ENCODE results near the gene CHCHD6.

Gene CHCHD6

GRCh38 chr3:126996905-126997304 is 292.9 kb downstream of the CHCHD6 start:
- TF ChIP-seq ARNT (IDR thresholded peaks at IDR 0.05) (no peak), PKNOX1 (IDR thresholded peaks at IDR 0.05) (no peak), HDGF (IDR thresholded peaks at IDR 0.05; ENCODE audit: borderline replicate concordance) (no peak), CTBP1 (IDR thresholded peaks at IDR 0.05; ENCODE audit: borderline replicate concordance) (no peak), L3MBTL2 (conservative IDR thresholded peaks at IDR 0.05) (no peak), FOXK2 (IDR thresholded peaks at IDR 0.05) (no peak), ZNF384 (IDR thresholded peaks at IDR 0.05) (no peak), LEF1 (IDR thresholded peaks at IDR 0.05; ENCODE audit: borderline replicate concordance) (no peak), NFRKB (IDR thresholded peaks at IDR 0.05) (no peak), BHLHE40 (IDR thresholded peaks at IDR 0.05; ENCODE audit: borderline replicate concordance) (no peak), FOXM1 (IDR thresholded peaks at IDR 0.05; ENCODE audit: borderline replicate concordance) (no peak)
- CTCF ChIA-PET = no interaction called here
- POLR2A ChIA-PET = no interaction called here
- DNase-seq (ENCODE audit: extremely low spot score) = no peak

GRCh38 chr3:126997455-126998038 is 293.5 kb downstream of the CHCHD6 start:
- TF ChIP-seq SP1 (IDR thresholded peaks at IDR 0.05) = no peak
- TF ChIP-seq FOXK2 (IDR thresholded peaks at IDR 0.05) = no peak
- no peak for TF ChIP-seq ZNF384 (IDR thresholded peaks at IDR 0.05)
- TF ChIP-seq NFRKB (IDR thresholded peaks at IDR 0.05) = no peak
- TF ChIP-seq FOXM1 (IDR thresholded peaks at IDR 0.05; ENCODE audit: borderline replicate concordance) = no peak
- TF ChIP-seq ELF4 (IDR thresholded peaks at IDR 0.05) = no peak
- no peak for TF ChIP-seq ARNT (IDR thresholded peaks at IDR 0.05)
- no peak for TF ChIP-seq TARDBP (IDR thresholded peaks at IDR 0.05)
- no peak for TF ChIP-seq HDGF (IDR thresholded peaks at IDR 0.05; ENCODE audit: borderline replicate concordance)
- no peak for TF ChIP-seq FOXA1 (IDR thresholded peaks at IDR 0.05)
- TF ChIP-seq BHLHE40 (IDR thresholded peaks at IDR 0.05; ENCODE audit: borderline replicate concordance) = no peak
- TF ChIP-seq LEF1 (IDR thresholded peaks at IDR 0.05; ENCODE audit: borderline replicate concordance) = no peak
- TF ChIP-seq PKNOX1 (IDR thresholded peaks at IDR 0.05) = no peak
- TF ChIP-seq L3MBTL2 (conservative IDR thresholded peaks at IDR 0.05) = no peak
- no peak for TF ChIP-seq CTBP1 (IDR thresholded peaks at IDR 0.05; ENCODE audit: borderline replicate concordance)
- TF ChIP-seq SUZ12 (IDR thresholded peaks at IDR 0.05) = no peak
- ChIA-PET POLR2A (no interaction called here), CTCF (no interaction called here)
- no peak for DNase-seq (ENCODE audit: extremely low spot score)

- no peak for DNase-seq (ENCODE audit: extremely low spot score)
- ChIA-PET CTCF (no interaction called here), POLR2A (no interaction called here)
- TF ChIP-seq ZNF384 (IDR thresholded peaks at IDR 0.05) (no peak), FOXM1 (IDR thresholded peaks at IDR 0.05; ENCODE audit: borderline replicate concordance) (no peak), NFRKB (IDR thresholded peaks at IDR 0.05) (no peak), ARNT (IDR thresholded peaks at IDR 0.05) (no peak), LEF1 (IDR thresholded peaks at IDR 0.05; ENCODE audit: borderline replicate concordance) (no peak), CTBP1 (IDR thresholded peaks at IDR 0.05; ENCODE audit: borderline replicate concordance) (no peak), L3MBTL2 (conservative IDR thresholded peaks at IDR 0.05) (no peak), HDGF (IDR thresholded peaks at IDR 0.05; ENCODE audit: borderline replicate concordance) (no peak), PKNOX1 (IDR thresholded peaks at IDR 0.05) (no peak), TARDBP (IDR thresholded peaks at IDR 0.05) (no peak), SP1 (IDR thresholded peaks at IDR 0.05) (no peak), ELF4 (IDR thresholded peaks at IDR 0.05) (no peak), SUZ12 (IDR thresholded peaks at IDR 0.05) (no peak), FOXK2 (IDR thresholded peaks at IDR 0.05) (no peak)
Measured at GRCh38 chr3:126998320-126998719, 294.3 kb downstream of the CHCHD6 start.

GRCh38 chr3:126998728-126999127 is 294.7 kb downstream of the CHCHD6 start:
- DNase-seq (ENCODE audit: extremely low spot score) = no peak
- ChIA-PET CTCF (no interaction called here), POLR2A (no interaction called here)
- TF ChIP-seq LEF1 (IDR thresholded peaks at IDR 0.05; ENCODE audit: borderline replicate concordance) (no peak), FOXA1 (IDR thresholded peaks at IDR 0.05) (no peak), NFRKB (IDR thresholded peaks at IDR 0.05) (no peak), ZNF384 (IDR thresholded peaks at IDR 0.05) (no peak), ARNT (IDR thresholded peaks at IDR 0.05) (no peak), BHLHE40 (IDR thresholded peaks at IDR 0.05; ENCODE audit: borderline replicate concordance) (no peak), FOXK2 (IDR thresholded peaks at IDR 0.05) (no peak)

GRCh38 chr3:126999383-126999782 is 295.3 kb downstream of the CHCHD6 start:
- ChIA-PET CTCF (no interaction called here), POLR2A (no interaction called here)
- no peak for TF ChIP-seq NFRKB (IDR thresholded peaks at IDR 0.05)
- no peak for TF ChIP-seq FOXA1 (IDR thresholded peaks at IDR 0.05)
- no peak for TF ChIP-seq L3MBTL2 (conservative IDR thresholded peaks at IDR 0.05)
- no peak for TF ChIP-seq ARNT (IDR thresholded peaks at IDR 0.05)
- DNase-seq (ENCODE audit: extremely low spot score) = no peak

- no peak for DNase-seq (ENCODE audit: extremely low spot score)
- TF ChIP-seq BHLHE40 (IDR thresholded peaks at IDR 0.05; ENCODE audit: borderline replicate concordance) (no peak), CTBP1 (IDR thresholded peaks at IDR 0.05; ENCODE audit: borderline replicate concordance) (no peak), SUZ12 (IDR thresholded peaks at IDR 0.05) (no peak), ARNT (IDR thresholded peaks at IDR 0.05) (no peak), FOXA1 (IDR thresholded peaks at IDR 0.05) (no peak), PKNOX1 (IDR thresholded peaks at IDR 0.05) (no peak), NFRKB (IDR thresholded peaks at IDR 0.05) (no peak), FOXK2 (IDR thresholded peaks at IDR 0.05) (no peak), ELF4 (IDR thresholded peaks at IDR 0.05) (no peak), SP1 (IDR thresholded peaks at IDR 0.05) (no peak), L3MBTL2 (conservative IDR thresholded peaks at IDR 0.05) (no peak), HDGF (IDR thresholded peaks at IDR 0.05; ENCODE audit: borderline replicate concordance) (no peak), ZNF384 (IDR thresholded peaks at IDR 0.05) (no peak)
- ChIA-PET POLR2A (no interaction called here), CTCF (no interaction called here)
Measured at GRCh38 chr3:127000119-127000518, 296.1 kb downstream of the CHCHD6 start.

All from HEK293T (cell line).